ENCODE measurements around the gene CLEC2B. TPM values are rescaled to one million over a fixed set of nuclear protein-coding genes. Genes with fewer than 3 reads are reported as not detected.
A peak's percentile ranks its signal among the peaks of the same experiment; 100 is the strongest.

The CLEC2B gene
- total RNA-seq, 3 donors from 2014 or later (not counting 1 experiment from before 2014, with no cell fraction given), result 158 to 302 (median 220) TPM

DNA sequence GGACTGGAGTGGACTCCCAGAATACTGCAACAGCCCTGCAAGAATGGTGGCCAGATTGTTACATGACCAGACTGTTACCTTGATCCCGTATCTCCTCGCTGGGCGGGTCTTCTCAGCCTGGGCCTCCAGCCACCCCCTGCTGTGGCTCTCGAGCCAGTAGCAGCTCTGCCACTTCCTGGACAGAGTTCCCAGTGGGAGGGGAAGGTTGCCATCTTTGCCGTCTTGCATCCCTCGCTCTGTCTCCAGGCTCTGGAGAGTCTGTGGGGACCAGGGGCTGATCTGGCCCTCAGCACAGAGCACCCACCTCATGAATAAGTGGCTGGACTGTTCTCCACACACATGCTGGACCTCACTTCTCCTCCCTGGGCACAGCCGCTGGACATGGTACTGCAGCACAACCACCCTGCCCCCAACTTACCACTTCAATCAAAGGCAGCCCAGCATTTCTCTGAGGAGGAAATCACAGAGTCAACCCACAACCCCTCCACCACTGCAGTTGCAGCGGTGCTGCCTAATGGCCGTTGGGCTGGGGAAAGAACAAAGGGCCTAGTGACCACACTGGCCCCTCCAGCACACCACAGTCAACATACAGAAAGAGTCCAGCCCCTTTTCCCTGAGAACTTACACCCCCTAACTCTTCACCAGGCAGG is 48.7 kb downstream of the CLEC2B start:
- DNase-seq (no peak), ATAC-seq (peak; percentile 65 to 90 (median 81))
- H3K4me3 Mint-ChIP-seq, result peak overlapping the region; percentile 91
- H3K27ac Mint-ChIP-seq, result peak overlapping the region; percentile 85 to 92
- peaks cover 0 to 8% of the 10 kb centered on the region in 2 donors for H3K9me3 Mint-ChIP-seq
- WGBS (ENCODE audit: insufficient coverage), result 34% methylated on average over 9 of the region's 9 CpGs
- Histone ChIP-seq H3K9me3 (ENCODE audit: control insufficient read depth, insufficient read depth, low read length) (no peaks in the 10 kb centered on the region), H3K4me1 (ENCODE audit: control insufficient read depth, insufficient read depth, low read length) (peaks cover 36% of the 10 kb centered on the region), H3K27me3 (ENCODE audit: control insufficient read depth, insufficient read depth, low read length) (no peaks in the 10 kb centered on the region), H3K27ac (ENCODE audit: low read length) (peak overlapping the region; percentile 61), H3K36me3 (ENCODE audit: control insufficient read depth, insufficient read depth, low read length) (no peaks in the 10 kb centered on the region), H3K4me3 (ENCODE audit: low read length) (peak overlapping the region; percentile 21)
- H3K27me3 Mint-ChIP-seq (ENCODE audit: low read depth in 2 of 2), result no peaks in the 10 kb centered on the region
- H3K36me3 Mint-ChIP-seq, result peaks cover 15% of the 10 kb centered on the region
- TF ChIP-seq, protein P1, sequence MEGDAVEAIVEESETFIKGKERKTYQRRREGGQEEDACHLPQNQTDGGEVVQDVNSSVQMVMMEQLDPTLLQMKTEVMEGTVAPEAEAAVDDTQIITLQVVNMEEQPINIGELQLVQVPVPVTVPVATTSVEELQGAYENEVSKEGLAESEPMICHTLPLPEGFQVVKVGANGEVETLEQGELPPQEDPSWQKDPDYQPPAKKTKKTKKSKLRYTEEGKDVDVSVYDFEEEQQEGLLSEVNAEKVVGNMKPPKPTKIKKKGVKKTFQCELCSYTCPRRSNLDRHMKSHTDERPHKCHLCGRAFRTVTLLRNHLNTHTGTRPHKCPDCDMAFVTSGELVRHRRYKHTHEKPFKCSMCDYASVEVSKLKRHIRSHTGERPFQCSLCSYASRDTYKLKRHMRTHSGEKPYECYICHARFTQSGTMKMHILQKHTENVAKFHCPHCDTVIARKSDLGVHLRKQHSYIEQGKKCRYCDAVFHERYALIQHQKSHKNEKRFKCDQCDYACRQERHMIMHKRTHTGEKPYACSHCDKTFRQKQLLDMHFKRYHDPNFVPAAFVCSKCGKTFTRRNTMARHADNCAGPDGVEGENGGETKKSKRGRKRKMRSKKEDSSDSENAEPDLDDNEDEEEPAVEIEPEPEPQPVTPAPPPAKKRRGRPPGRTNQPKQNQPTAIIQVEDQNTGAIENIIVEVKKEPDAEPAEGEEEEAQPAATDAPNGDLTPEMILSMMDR (IDR thresholded peaks at IDR 0.05), result no peak
- H3K4me1 Mint-ChIP-seq, result peaks cover 83 to 86% of the 10 kb centered on the region in 2 donors
- intact Hi-C loops (cut with micrococcal nuclease), result loop anchor here (10.0 kb wide), 1 partner anchor 176 kb away; no protein-coding TSS in a partner anchor

DNA sequence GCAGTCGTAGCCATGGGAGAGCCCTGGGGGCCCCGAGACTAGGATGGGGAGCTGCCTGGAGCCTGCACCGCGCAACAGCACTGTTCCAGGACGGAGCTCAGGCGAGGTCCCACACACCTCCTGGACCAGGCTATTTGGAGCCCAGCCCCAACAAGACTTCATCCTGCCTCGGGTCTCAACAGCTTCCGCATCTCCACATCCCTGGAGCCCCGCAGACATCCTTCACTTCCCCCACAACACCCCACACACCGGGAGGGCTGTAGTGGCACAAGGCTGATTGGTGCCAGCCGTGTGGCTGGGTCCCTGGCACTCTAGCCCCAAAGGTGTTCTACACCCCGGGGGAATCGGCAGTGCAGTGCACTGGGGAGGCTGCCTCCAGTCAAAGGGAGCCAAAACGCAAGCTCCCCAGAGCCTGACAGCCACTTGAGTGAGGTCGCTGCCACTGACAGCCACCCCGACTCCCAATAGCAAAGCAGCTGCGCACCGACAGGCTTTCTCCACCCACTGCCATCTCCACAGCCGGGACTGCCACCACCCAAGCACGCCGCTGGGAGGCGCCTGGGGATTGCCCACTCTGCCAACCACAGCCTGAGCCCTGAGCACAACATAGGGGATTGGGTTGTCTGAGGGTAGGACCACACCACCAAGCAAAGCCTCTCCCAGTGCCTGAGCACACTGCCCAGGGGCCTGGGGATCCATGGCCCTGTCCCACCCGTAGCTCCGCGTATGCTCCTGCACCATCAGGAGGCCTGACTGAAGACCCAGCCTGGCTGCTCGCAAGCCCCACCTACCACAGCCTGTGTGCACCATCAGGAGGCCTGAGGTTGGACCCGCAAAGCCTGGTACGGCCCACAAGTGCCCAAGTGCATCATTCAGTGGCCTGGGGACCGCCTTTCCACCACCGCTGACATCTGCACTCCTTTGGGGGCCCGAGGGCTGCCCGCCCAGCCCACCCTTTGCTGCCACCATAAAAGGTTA is 55.0 kb downstream of the CLEC2B start:
- H3K4me1 ChIP-seq (ENCODE audit: control insufficient read depth, insufficient read depth, low read length), result peaks cover 21% of the 10 kb centered on the region
- Mint-ChIP-seq H3K27me3 (ENCODE audit: low read depth in 2 of 2) (peaks cover 0 to 9% of the 10 kb centered on the region in 2 donors), H3K4me3 (peak overlapping the region; percentile 92), H3K36me3 (no peaks in the 10 kb centered on the region), H3K9me3 (no peaks in the 10 kb centered on the region), H3K27ac (peak overlapping the region; percentile 89 to 98), H3K4me1 (peaks cover 49 to 54% of the 10 kb centered on the region in 2 donors)
- TF ChIP-seq, protein P1 (IDR thresholded peaks at IDR 0.05), result peak; percentile 89
- peaks cover 4% of the 10 kb centered on the region for H3K27me3 ChIP-seq (ENCODE audit: control insufficient read depth, insufficient read depth, low read length)
- no peaks in the 10 kb centered on the region for H3K36me3 ChIP-seq (ENCODE audit: control insufficient read depth, insufficient read depth, low read length)
- peak overlapping the region; percentile 47 for H3K4me3 ChIP-seq (ENCODE audit: low read length)
- peak overlapping the region; percentile 75 for H3K27ac ChIP-seq (ENCODE audit: low read length)
- WGBS (ENCODE audit: insufficient coverage), result 19% methylated on average over 32 of the region's 32 CpGs
- no peaks in the 10 kb centered on the region for H3K9me3 ChIP-seq (ENCODE audit: control insufficient read depth, insufficient read depth, low read length)
- intact Hi-C loops (cut with micrococcal nuclease), result loop anchor here (1.0 to 10.0 kb wide), 4 partner anchors 93 to 326 kb away; no protein-coding TSS in a partner anchor
- ATAC-seq, result peak; percentile 93 to 97 (median 94)
- DNase-seq, result peak; percentile 92 to 95

DNA sequence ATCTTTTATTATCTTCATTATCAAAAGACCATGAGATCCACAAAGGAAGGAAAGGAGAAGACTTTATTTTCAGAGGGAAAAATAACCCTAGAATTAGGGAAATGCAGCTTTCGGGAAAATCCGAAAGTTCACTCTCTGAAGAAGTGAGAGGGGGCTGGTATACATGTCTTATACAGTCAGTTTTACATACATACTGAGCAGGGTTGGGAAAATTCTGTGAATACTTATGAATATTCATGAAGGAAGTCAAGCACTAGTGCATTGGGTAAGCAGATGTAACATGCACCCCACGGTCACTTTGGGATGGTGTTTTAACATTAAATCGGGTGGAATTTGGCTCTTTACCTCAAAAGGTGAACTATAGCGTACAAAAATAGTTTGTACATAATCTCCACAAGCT is 57.5 kb downstream of the CLEC2B start:
- intact Hi-C loops (cut with micrococcal nuclease), result loop anchor here (5.0 to 10.0 kb wide), 2 partner anchors 96 to 193 kb away; no protein-coding TSS in a partner anchor

More for the DNA sequence above, 57.5 kb downstream of the CLEC2B start:
- no peak overlapping the region for H3K27ac Mint-ChIP-seq
- peaks cover 32 to 38% of the 10 kb centered on the region in 2 donors for H3K4me1 Mint-ChIP-seq
- H3K4me1 ChIP-seq (ENCODE audit: control insufficient read depth, insufficient read depth, low read length), result peaks cover 14% of the 10 kb centered on the region
- H3K27me3 ChIP-seq (ENCODE audit: control insufficient read depth, insufficient read depth, low read length), result peaks cover 4% of the 10 kb centered on the region
- no peaks in the 10 kb centered on the region for H3K36me3 Mint-ChIP-seq
- peaks cover 7 to 9% of the 10 kb centered on the region in 2 donors for H3K27me3 Mint-ChIP-seq (ENCODE audit: low read depth in 2 of 2)
- no peak overlapping the region for H3K4me3 ChIP-seq (ENCODE audit: low read length)
- ATAC-seq (no peak), DNase-seq (no peak)
- H3K27ac ChIP-seq (ENCODE audit: low read length), result no peak overlapping the region
- H3K36me3 ChIP-seq (ENCODE audit: control insufficient read depth, insufficient read depth, low read length), result no peaks in the 10 kb centered on the region
- peak overlapping the region; percentile 37 for H3K4me3 Mint-ChIP-seq
- 86% methylated on average over 5 of the region's 5 CpGs for WGBS (ENCODE audit: insufficient coverage)
- H3K9me3 ChIP-seq (ENCODE audit: control insufficient read depth, insufficient read depth, low read length), result no peaks in the 10 kb centered on the region
- TF ChIP-seq, protein P1 (IDR thresholded peaks at IDR 0.05), result no peak
- H3K9me3 Mint-ChIP-seq, result no peaks in the 10 kb centered on the region
